Hindlimb muscle (tissue), 1 donor: ENCODE measurements around the gene TRIP11. TPM values are rescaled to one million over a fixed set of nuclear protein-coding genes. Genes with fewer than 3 reads are reported as not detected.

Experiments used
- polyA plus RNA-seq: library from polyadenylated mRNA; unstranded; fragments of 120-200 nt; gene quantifications from one replicate; pipeline ENCODE4 v1.2.1, GENCODE V29; 2013; ENCODE audit not compliant: insufficient read length

TRIP11 gene
- polyA plus RNA-seq, 1 donor: 15.3 TPM

Other genes starting within 250 kb of the TRIP11 start
- 1.7 TPM for gene TC2N, start 172.5 kb downstream of the TRIP11 start, polyA plus RNA-seq
- gene FBLN5, start 92.4 kb downstream of the TRIP11 start, polyA plus RNA-seq: 53.0 TPM
- 17.4 TPM for gene ATXN3, start 66.5 kb upstream of the TRIP11 start, polyA plus RNA-seq
- gene NDUFB1, start 81.6 kb upstream of the TRIP11 start, polyA plus RNA-seq: 92.0 TPM
- gene CPSF2, start 81.9 kb upstream of the TRIP11 start, polyA plus RNA-seq: 39.1 TPM